HL-60 (cell line): ENCODE results near the gene CACNA1C.

ENCODE experiments used
- DNase-seq, 2 experiments: peaks; one replicate each; pipeline ENCODE4 v3.0.0-alpha.2; 2010 to 2020; ENCODE audit warnings: low read depth in 1 of 2, low spot score in 1 of 2
- H3K27ac ChIP-seq: fragments of 250-450 bp; sonication (Bioruptor Pico); replicated peaks from 2 replicates; pipeline ENCODE4 v1.5.1; 2020; ENCODE audit warnings: mild to moderate bottlenecking, moderate library complexity
- H3K27me3 ChIP-seq: fragments of 250-450 bp; sonication (Bioruptor Pico); 2 replicates; pipeline ENCODE4 v1.5.1; 2021; ENCODE audit warnings: mild to moderate bottlenecking, moderate library complexity; ENCODE audit not compliant: insufficient read depth, poor library complexity, severe bottlenecking
- H3K4me3 ChIP-seq: replicated peaks from 2 replicates; pipeline ENCODE4 v1.5.1; 2011; ENCODE audit warnings: mild to moderate bottlenecking, control low read depth, low read length; ENCODE audit not compliant: insufficient read depth
- CTCF ChIP-seq: IDR thresholded peaks from one replicate; pipeline ENCODE4 v1.5.1; 2011; ENCODE audit warnings: low read length, control low read depth, inconsistent platforms; ENCODE audit not compliant: insufficient read depth
- GABPA ChIP-seq: IDR thresholded peaks from 2 replicates; pipeline ENCODE4 v1.6.1; 2012; ENCODE audit warnings: low read depth
- POLR2AphosphoS5 ChIP-seq: IDR thresholded peaks from 2 replicates; pipeline ENCODE4 v1.6.1; 2012; ENCODE audit warnings: low read depth
- REST ChIP-seq: IDR thresholded peaks from 2 replicates; pipeline ENCODE4 v1.6.1; 2012; ENCODE audit warnings: low read depth; ENCODE audit not compliant: insufficient replicate concordance
- SPI1 ChIP-seq: IDR thresholded peaks from 2 replicates; pipeline ENCODE4 v1.6.1; 2012; ENCODE audit warnings: low read depth, mild to moderate bottlenecking, borderline replicate concordance

CACNA1C gene

GRCh38 chr12:2467447-2468195 lies 414.8 kb downstream of the CACNA1C start:
- no peak overlapping the region for H3K27ac ChIP-seq

GRCh38 chr12:2475984-2476383 lies 423.2 kb downstream of the CACNA1C start:
- H3K27me3 ChIP-seq = no peaks in the 10 kb centered on the region

More at GRCh38 chr12:2467447-2468195, 414.8 kb downstream of the CACNA1C start:
- H3K4me3 ChIP-seq = no peak overlapping the region
- no peaks in the 10 kb centered on the region for H3K27me3 ChIP-seq
- TF ChIP-seq SPI1 (no peak), CTCF (no peak), GABPA (no peak), REST (no peak), POLR2AphosphoS5 (no peak)
- no peak for DNase-seq

More at GRCh38 chr12:2475984-2476383, 423.2 kb downstream of the CACNA1C start:
- no peak for DNase-seq
- H3K4me3 ChIP-seq = no peak overlapping the region
- no peak for TF ChIP-seq POLR2AphosphoS5
- TF ChIP-seq REST = no peak
- TF ChIP-seq CTCF = no peak
- no peak for TF ChIP-seq GABPA
- TF ChIP-seq SPI1 = no peak
- H3K27ac ChIP-seq = no peak overlapping the region
